Measurements from ENCODE around the gene AMER3.
A peak's percentile ranks its signal among the peaks of the same experiment; 100 is the strongest.

AMER3 gene

DNA sequence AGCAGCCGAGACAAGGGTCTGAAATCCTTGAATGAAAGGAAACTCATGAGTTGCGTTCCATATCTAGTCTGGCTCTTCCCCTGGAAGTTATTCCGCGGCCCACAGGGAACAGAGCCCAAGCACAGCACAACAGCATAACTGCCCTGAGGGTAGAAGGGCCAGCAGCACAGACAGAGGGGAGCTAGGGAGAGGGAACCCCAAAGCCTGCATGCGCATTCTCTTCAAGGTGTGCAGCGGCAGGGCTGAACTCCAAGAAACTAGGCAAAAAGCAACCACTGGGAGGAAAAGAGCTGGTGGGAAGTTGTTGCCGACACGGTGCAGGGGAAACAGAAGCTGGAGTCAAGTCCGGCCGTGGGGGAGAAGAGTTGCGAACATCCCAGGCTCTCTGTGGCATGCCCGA is 14.7 kb upstream of the AMER3 start:
- DNase-seq (ENCODE audit: low read depth, low spot score): no peak
- Histone ChIP-seq H3K27me3 (ENCODE audit: insufficient read depth, insufficient read length) (no peaks in the 10 kb centered on the region), H3K9ac (ENCODE audit: insufficient read length, low read depth) (peak overlapping the region; percentile 21), H3K4me3 (ENCODE audit: insufficient read length, low read depth) (no peak overlapping the region), H3K4me1 (ENCODE audit: insufficient read depth, insufficient read length) (peaks cover 15% of the 10 kb centered on the region), H3K36me3 (ENCODE audit: insufficient read depth, insufficient read length, low read length) (no peaks in the 10 kb centered on the region), H3K9me3 (ENCODE audit: insufficient read depth, low read length) (no peaks in the 10 kb centered on the region)
- TF ChIP-seq ZNF274 (IDR thresholded peaks at IDR 0.05; ENCODE audit: low read depth, low read length) (no peak), SUZ12 (IDR thresholded peaks at IDR 0.05; ENCODE audit: extremely low read depth, insufficient read depth, insufficient read length) (no peak), YY1 (IDR thresholded peaks at IDR 0.05; ENCODE audit: insufficient read depth, insufficient read length) (no peak)

DNA sequence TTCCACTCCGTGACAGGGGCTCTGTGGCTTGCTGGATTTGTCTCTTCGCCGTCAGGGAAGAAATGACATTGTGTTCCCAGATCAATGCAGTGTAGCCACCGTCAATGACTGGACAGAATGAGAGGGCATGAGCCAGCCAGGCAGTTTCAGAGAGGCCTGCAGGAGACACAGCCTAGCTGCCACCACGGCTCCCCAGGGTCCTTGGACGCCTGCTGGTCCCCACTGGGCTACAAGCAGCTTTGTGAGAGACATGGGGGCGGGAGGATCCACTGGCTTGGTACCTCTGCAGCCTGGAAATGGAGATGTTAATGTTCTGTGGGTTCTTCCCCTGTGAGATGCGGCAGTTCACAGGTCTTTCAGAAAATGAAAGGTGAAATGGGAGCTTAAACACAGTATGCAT is 12.1 kb upstream of the AMER3 start:
- H3K4me1 ChIP-seq (ENCODE audit: insufficient read depth, insufficient read length): peaks cover 15% of the 10 kb centered on the region
- no peak overlapping the region for H3K4me3 ChIP-seq (ENCODE audit: insufficient read length, low read depth)
- no peak for DNase-seq (ENCODE audit: low read depth, low spot score)
- no peaks in the 10 kb centered on the region for H3K36me3 ChIP-seq (ENCODE audit: insufficient read depth, insufficient read length, low read length)
- H3K9me3 ChIP-seq (ENCODE audit: insufficient read depth, low read length): no peaks in the 10 kb centered on the region
- TF ChIP-seq ZNF274 (IDR thresholded peaks at IDR 0.05; ENCODE audit: low read depth, low read length): no peak
- TF ChIP-seq SUZ12 (IDR thresholded peaks at IDR 0.05; ENCODE audit: extremely low read depth, insufficient read depth, insufficient read length): no peak
- no peak for TF ChIP-seq YY1 (IDR thresholded peaks at IDR 0.05; ENCODE audit: insufficient read depth, insufficient read length)
- no peak overlapping the region for H3K9ac ChIP-seq (ENCODE audit: insufficient read length, low read depth)
- no peaks in the 10 kb centered on the region for H3K27me3 ChIP-seq (ENCODE audit: insufficient read depth, insufficient read length)

DNA sequence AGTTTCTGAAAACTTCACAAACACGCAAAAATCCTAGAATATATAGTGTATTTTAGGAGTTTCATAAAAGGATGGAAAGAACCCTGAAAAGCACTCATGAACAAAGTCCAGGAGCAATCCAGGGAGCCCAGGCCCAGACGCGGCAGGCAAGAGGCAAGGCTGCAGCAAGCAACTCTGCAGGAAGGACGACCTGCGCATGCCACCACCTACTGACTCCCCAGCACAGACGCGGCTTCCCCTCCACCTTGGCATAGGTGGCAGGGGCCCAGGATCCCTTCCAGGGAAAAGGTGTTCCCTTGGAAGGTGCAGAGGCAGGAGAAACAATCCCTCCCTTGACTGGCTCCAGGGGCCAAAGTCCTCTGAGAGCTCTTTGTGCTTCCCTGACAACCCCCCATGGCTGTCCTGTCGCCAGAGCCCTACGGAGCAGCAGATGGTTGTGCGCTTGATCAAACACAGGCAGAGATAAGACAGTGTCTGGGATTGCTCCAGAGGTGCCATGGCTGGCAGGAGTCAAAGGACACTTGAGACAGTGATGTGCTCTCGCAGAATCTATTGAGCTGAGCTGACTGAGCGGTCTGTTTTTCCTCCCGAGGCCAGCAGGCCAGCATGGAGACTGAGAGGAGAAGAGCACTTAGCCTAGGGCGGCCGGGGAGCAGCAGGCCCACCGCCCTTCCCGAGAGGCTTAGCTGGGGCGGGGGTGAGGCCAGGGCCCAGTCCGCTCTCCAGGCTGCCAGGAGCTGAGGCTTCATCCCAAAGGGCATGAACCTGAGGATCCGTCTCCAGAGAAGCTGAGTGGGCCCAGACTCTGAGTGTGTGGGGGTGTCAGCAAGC is 10.8 kb upstream of the AMER3 start:
- H3K27me3 ChIP-seq (ENCODE audit: insufficient read depth, insufficient read length): no peaks in the 10 kb centered on the region
- DNase-seq (ENCODE audit: low read depth, low spot score): no peak
- no peak overlapping the region for H3K4me3 ChIP-seq (ENCODE audit: insufficient read length, low read depth)
- TF ChIP-seq SUZ12 (IDR thresholded peaks at IDR 0.05; ENCODE audit: extremely low read depth, insufficient read depth, insufficient read length): no peak
- no peak for TF ChIP-seq YY1 (IDR thresholded peaks at IDR 0.05; ENCODE audit: insufficient read depth, insufficient read length)
- no peak for TF ChIP-seq ZNF274 (IDR thresholded peaks at IDR 0.05; ENCODE audit: low read depth, low read length)
- no peaks in the 10 kb centered on the region for H3K36me3 ChIP-seq (ENCODE audit: insufficient read depth, insufficient read length, low read length)
- no peak overlapping the region for H3K9ac ChIP-seq (ENCODE audit: insufficient read length, low read depth)
- H3K9me3 ChIP-seq (ENCODE audit: insufficient read depth, low read length): no peaks in the 10 kb centered on the region
- peaks cover 15% of the 10 kb centered on the region for H3K4me1 ChIP-seq (ENCODE audit: insufficient read depth, insufficient read length)

DNA sequence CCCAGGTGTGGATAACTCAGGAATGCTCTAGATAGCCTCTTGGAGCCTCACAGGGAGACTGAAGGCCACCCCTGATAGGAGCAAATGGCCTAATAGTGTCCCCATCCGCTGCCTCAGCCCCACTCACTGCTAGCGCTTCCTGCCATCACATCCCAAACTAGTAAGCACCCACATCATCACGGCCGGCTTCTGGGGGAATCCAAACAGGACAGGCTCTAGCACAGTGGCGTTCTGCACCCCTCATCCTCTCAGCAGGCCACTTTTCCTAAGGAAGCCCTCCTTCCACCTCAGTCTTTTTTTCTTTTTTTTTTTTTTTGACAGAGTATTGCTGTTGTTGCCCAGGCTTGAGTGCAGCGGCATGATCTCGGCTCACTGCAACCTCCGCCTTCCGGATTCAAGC is 6.3 kb upstream of the AMER3 start:
- Histone ChIP-seq H3K4me1 (ENCODE audit: insufficient read depth, insufficient read length) (peaks cover 9% of the 10 kb centered on the region), H3K9ac (ENCODE audit: insufficient read length, low read depth) (no peak overlapping the region), H3K27me3 (ENCODE audit: insufficient read depth, insufficient read length) (peaks cover 2% of the 10 kb centered on the region), H3K36me3 (ENCODE audit: insufficient read depth, insufficient read length, low read length) (no peaks in the 10 kb centered on the region), H3K9me3 (ENCODE audit: insufficient read depth, low read length) (no peaks in the 10 kb centered on the region), H3K4me3 (ENCODE audit: insufficient read length, low read depth) (no peak overlapping the region)
- no peak for TF ChIP-seq ZNF274 (IDR thresholded peaks at IDR 0.05; ENCODE audit: low read depth, low read length)
- DNase-seq (ENCODE audit: low read depth, low spot score): no peak

DNA sequence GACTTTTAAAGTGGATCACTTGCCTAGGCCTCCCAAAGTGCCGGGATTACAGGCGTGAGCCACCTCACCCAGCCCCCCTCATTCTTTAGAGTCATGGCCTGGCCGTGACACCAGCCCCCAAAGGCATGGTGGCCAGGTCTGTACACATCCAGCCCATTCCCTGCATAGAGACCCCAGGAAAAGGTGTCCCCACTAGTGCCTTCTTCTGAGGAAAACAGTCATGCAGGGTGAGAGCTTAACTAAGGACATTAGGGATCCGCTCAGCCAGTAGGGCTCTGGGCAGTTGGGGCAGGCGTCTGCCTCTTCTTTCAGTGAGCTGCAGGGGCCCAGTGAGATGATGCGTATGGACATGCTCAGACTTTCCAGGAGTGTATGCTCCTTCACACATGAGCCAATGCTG is 5.7 kb upstream of the AMER3 start:
- TF ChIP-seq YY1 (IDR thresholded peaks at IDR 0.05; ENCODE audit: insufficient read depth, insufficient read length): no peak
- no peak for TF ChIP-seq ZNF274 (IDR thresholded peaks at IDR 0.05; ENCODE audit: low read depth, low read length)
- TF ChIP-seq SUZ12 (IDR thresholded peaks at IDR 0.05; ENCODE audit: extremely low read depth, insufficient read depth, insufficient read length): no peak
- DNase-seq (ENCODE audit: low read depth, low spot score): no peak
- Histone ChIP-seq H3K9ac (ENCODE audit: insufficient read length, low read depth) (no peak overlapping the region), H3K36me3 (ENCODE audit: insufficient read depth, insufficient read length, low read length) (no peaks in the 10 kb centered on the region), H3K27me3 (ENCODE audit: insufficient read depth, insufficient read length) (peaks cover 7% of the 10 kb centered on the region), H3K4me3 (ENCODE audit: insufficient read length, low read depth) (no peak overlapping the region), H3K4me1 (ENCODE audit: insufficient read depth, insufficient read length) (peaks cover 4% of the 10 kb centered on the region), H3K9me3 (ENCODE audit: insufficient read depth, low read length) (no peaks in the 10 kb centered on the region)

DNA sequence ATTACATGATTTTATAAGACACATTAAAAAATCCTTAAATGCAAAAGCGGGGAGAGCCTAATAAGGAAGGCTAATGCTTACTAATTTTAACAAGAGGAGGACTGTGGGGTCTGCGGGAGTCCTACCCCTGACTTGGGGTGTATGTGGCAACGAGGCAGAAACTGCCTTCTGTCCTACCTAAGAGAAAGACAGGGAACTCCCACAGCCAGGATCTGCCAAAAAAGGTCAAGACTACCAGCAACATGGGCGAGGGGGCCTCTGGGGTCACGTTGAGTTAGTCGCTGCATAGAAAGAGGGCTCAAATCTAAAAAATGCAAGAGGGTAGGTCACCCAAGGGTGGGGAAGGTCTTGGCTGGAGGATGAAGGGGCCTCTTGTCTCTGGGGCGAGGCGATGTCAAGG is 529 bp upstream of the AMER3 start:
- DNase-seq (ENCODE audit: low read depth, low spot score): no peak
- Histone ChIP-seq H3K9ac (ENCODE audit: insufficient read length, low read depth) (peak overlapping the region; percentile 16), H3K27me3 (ENCODE audit: insufficient read depth, insufficient read length) (peaks cover 44% of the 10 kb centered on the region), H3K36me3 (ENCODE audit: insufficient read depth, insufficient read length, low read length) (no peaks in the 10 kb centered on the region), H3K9me3 (ENCODE audit: insufficient read depth, low read length) (no peaks in the 10 kb centered on the region), H3K4me1 (ENCODE audit: insufficient read depth, insufficient read length) (no peaks in the 10 kb centered on the region), H3K4me3 (ENCODE audit: insufficient read length, low read depth) (peak overlapping the region; percentile 47)
- TF ChIP-seq ZNF274 (IDR thresholded peaks at IDR 0.05; ENCODE audit: low read depth, low read length): no peak
- no peak for TF ChIP-seq SUZ12 (IDR thresholded peaks at IDR 0.05; ENCODE audit: extremely low read depth, insufficient read depth, insufficient read length)
- no peak for TF ChIP-seq YY1 (IDR thresholded peaks at IDR 0.05; ENCODE audit: insufficient read depth, insufficient read length)

DNA sequence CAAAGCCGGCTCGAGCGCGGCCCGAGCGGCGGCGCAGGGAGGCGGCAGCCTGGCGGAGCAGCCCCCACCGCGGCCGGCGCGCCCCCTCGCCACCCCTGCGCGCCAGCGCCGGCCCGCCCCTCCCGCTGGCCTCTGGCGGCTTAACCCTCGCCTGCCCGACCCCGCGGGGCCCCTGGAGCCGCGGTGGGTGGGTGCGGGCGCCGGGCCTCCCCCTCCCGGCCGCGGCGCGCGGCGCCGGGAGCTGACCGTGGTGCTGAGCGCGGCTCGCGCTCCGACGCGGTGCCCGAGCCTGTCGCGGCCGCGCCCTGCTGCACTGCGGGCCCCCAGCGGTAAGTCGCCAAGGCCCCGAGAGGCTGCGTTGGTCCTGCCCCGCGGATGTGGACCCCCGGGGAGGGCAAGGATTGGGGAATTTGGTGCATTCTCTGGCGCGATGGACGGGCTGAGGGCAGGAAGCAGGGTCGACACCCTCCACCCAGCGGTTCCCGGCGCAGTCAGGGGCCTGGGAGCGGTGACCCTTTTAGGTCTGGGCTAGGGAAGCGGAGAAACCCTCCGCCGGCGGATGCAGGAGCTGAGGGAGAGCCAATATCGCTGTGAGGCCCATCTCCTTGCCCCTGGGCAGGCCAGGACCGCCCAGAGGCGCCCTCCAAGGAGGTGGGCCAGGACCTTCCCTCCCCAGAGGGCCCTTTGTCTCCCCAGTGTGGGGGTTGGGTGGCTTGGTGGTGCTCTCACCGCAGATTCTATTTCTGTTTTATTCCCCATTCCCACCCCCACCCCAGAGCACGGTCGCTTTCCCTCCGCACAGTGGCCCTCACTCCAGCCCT is 923 bp downstream of the AMER3 start:
- Histone ChIP-seq H3K9ac (ENCODE audit: insufficient read length, low read depth) (peak overlapping the region; percentile 72), H3K4me1 (ENCODE audit: insufficient read depth, insufficient read length) (no peaks in the 10 kb centered on the region), H3K36me3 (ENCODE audit: insufficient read depth, insufficient read length, low read length) (no peaks in the 10 kb centered on the region), H3K4me3 (ENCODE audit: insufficient read length, low read depth) (peak overlapping the region; percentile 47), H3K9me3 (ENCODE audit: insufficient read depth, low read length) (no peaks in the 10 kb centered on the region), H3K27me3 (ENCODE audit: insufficient read depth, insufficient read length) (peaks cover 47% of the 10 kb centered on the region)
- DNase-seq (ENCODE audit: low read depth, low spot score): no peak
- no peak for TF ChIP-seq SUZ12 (IDR thresholded peaks at IDR 0.05; ENCODE audit: extremely low read depth, insufficient read depth, insufficient read length)
- TF ChIP-seq ZNF274 (IDR thresholded peaks at IDR 0.05; ENCODE audit: low read depth, low read length): no peak
- TF ChIP-seq YY1 (IDR thresholded peaks at IDR 0.05; ENCODE audit: insufficient read depth, insufficient read length): no peak

Data from NT2/D1 (cell line).